ENCODE data around the gene OPN4.

OPN4 gene

DNA sequence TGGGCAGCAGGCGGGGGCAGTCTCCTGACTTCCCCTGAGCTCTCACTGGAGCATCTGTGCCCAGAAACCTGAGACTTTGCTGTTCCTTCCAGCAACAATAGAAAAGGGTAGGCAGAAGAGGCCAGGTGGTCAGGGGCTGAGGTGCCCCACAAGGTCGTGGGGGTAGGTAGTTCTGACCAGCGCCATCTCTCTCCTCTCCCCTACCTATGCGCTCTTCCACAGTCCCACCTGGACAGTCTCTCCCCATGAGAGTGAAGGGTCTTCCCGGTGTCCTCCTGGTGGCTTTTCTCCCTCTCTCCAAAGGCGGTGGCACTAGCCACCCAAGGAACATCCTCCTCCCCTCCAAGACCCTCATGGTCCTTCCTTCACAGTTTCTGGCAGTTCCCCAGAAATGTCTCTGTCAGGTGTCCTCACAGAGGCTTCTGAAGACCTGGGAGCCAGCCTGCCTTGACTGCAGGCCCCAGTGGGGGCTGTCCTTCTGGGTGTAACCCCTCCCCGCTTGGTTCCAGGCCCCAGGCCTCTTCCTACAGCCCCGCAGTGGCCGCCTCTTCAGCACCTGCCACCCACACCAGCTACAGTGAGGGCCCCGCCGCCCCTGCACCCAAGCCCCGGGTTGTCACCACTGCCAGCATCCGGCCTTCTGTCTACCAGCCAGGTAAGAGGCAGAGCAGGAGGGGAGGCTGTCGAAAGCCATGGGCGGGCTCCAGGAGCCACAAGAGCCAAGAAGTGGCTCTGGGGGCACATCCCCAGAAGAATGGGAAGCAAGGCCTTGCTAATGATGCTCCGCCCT lies 55.2 kb downstream of the OPN4 start:
- Histone ChIP-seq H3K27ac (ENCODE audit: low read length) (no peak overlapping the region), H3K4me1 (ENCODE audit: low read length) (peaks cover 3% of the 10 kb centered on the region; the same call in 1 of the 2 replicates), H3K9ac (ENCODE audit: low read length) (no peak overlapping the region), H3K27me3 (replicated peaks; ENCODE audit: insufficient read depth, low read length) (no peaks in the 10 kb centered on the region), H3K4me3 (ENCODE audit: low read length) (no peak overlapping the region), H3K36me3 (replicated peaks; ENCODE audit: insufficient read depth, low read length) (no peaks in the 10 kb centered on the region), H3F3A (ENCODE audit: insufficient read depth, low read length) (peaks cover 4% of the 10 kb centered on the region; the same call in 1 of the 2 replicates), H3K4me2 (ENCODE audit: low read depth, low read length) (no peak overlapping the region), H3K9me2 (replicated peaks; ENCODE audit: insufficient read depth, low read length) (no peaks in the 10 kb centered on the region), H3K79me2 (ENCODE audit: low read length) (no peaks in the 10 kb centered on the region), H3K9me3 (replicated peaks; ENCODE audit: insufficient read depth, low read length) (no peaks in the 10 kb centered on the region), H2AFZ (ENCODE audit: low read length) (no peak overlapping the region), H4K20me1 (ENCODE audit: insufficient read depth, low read length) (no peaks in the 10 kb centered on the region)
- no peak for DNase-seq
- no peak for TF ChIP-seq EZH2phosphoT487 (IDR thresholded peaks at IDR 0.05; ENCODE audit: low read length)

DNA sequence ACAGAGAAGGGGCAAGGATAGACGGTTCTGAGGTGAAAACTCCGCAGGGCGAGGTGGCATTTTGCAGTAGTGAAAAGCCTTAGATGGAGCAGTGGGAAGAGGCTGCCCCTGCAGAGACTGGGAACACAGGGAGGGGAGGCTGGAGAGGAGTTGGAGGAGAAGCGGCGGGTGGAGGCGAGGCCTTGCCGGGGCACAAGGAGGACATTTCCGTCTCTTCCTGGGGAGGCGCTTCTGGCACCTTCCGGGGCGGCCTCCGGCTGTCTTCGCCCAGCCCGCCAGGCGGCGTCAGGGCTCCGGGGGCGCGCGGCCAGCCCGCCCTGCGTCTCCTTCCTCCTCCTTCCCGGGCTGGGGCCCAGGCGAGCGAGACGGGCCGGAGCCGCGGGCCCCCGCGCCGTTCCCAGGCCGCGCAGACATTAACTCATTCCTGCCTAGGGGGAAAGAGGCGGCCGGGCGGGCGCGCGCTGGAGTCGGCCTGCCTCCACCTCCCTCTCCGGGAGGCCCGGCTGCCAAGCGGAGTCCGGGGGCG lies 56.7 kb downstream of the OPN4 start:
- TF ChIP-seq, protein P1, sequence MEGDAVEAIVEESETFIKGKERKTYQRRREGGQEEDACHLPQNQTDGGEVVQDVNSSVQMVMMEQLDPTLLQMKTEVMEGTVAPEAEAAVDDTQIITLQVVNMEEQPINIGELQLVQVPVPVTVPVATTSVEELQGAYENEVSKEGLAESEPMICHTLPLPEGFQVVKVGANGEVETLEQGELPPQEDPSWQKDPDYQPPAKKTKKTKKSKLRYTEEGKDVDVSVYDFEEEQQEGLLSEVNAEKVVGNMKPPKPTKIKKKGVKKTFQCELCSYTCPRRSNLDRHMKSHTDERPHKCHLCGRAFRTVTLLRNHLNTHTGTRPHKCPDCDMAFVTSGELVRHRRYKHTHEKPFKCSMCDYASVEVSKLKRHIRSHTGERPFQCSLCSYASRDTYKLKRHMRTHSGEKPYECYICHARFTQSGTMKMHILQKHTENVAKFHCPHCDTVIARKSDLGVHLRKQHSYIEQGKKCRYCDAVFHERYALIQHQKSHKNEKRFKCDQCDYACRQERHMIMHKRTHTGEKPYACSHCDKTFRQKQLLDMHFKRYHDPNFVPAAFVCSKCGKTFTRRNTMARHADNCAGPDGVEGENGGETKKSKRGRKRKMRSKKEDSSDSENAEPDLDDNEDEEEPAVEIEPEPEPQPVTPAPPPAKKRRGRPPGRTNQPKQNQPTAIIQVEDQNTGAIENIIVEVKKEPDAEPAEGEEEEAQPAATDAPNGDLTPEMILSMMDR (IDR thresholded peaks at IDR 0.05; ENCODE audit: low read length) = peak; percentile 71
- TF ChIP-seq EZH2 (optimal IDR thresholded peaks at IDR 0.05; ENCODE audit: low read depth, low read length) (no peak), EZH2phosphoT487 (IDR thresholded peaks at IDR 0.05; ENCODE audit: low read length) (no peak)
- Histone ChIP-seq H3F3A (ENCODE audit: insufficient read depth, low read length) (peaks cover 4% of the 10 kb centered on the region; the same call in 1 of the 2 replicates), H3K9me3 (replicated peaks; ENCODE audit: insufficient read depth, low read length) (no peaks in the 10 kb centered on the region), H3K79me2 (ENCODE audit: low read length) (no peaks in the 10 kb centered on the region), H3K4me3 (ENCODE audit: low read length) (peak overlapping the region; percentile 73), H2AFZ (ENCODE audit: low read length) (peak overlapping the region; percentile 98), H3K9ac (ENCODE audit: low read length) (peak overlapping the region; percentile 77), H3K9me2 (replicated peaks; ENCODE audit: insufficient read depth, low read length) (no peaks in the 10 kb centered on the region), H3K27me3 (replicated peaks; ENCODE audit: insufficient read depth, low read length) (no peaks in the 10 kb centered on the region), H3K4me2 (ENCODE audit: low read depth, low read length) (peak overlapping the region; percentile 59; the same call in 1 of the 2 replicates), H3K36me3 (replicated peaks; ENCODE audit: insufficient read depth, low read length) (no peaks in the 10 kb centered on the region), H3K4me1 (ENCODE audit: low read length) (peaks cover 9% of the 10 kb centered on the region; the same call in 1 of the 2 replicates), H4K20me1 (ENCODE audit: insufficient read depth, low read length) (no peaks in the 10 kb centered on the region), H3K27ac (ENCODE audit: low read length) (peak overlapping the region; percentile 49; the same call in 1 of the 2 replicates)
- peak; percentile 86 for DNase-seq

DNA sequence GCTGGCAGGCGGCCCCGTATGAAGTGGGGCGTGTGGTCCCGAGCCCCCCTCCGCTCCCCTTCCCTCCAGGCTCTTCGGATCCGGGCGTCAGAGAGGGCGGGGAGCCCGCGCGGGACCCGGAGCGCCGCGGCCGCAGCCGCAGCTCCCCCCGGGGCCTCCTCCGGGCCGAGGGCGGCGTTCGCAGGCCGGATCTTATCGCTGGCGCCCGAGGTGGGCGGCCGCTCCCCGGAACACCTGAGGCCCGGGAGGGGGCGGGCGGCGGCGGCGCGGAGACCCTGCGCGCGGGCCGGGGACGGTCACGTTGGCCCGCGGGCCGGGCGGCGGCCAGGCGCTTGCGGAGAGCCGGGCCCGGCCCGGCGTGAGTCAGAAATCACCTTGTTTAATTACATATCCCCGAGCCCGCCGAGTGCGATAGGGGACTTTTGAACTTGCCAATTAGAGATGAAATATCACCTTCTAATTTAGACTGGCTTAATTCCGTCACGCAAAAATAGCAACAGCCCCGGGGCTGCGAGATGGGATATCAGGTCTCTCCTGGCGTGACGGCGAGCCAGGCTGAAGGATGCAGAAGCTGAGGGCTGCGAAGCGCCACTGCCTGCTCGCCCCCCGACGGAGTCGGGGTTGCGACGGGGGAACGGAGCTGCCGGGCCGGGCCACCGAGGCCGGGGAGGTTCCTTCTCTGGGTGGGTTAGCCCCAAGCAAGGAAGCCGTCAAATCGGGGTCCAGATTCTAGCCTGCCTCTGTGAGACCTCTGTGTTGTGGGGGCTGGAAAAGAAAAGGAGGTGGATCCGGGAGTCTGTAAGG lies 57.4 kb downstream of the OPN4 start:
- H4K20me1 ChIP-seq (ENCODE audit: insufficient read depth, low read length) = no peaks in the 10 kb centered on the region
- H3K27me3 ChIP-seq (replicated peaks; ENCODE audit: insufficient read depth, low read length) = no peaks in the 10 kb centered on the region
- H3K9me2 ChIP-seq (replicated peaks; ENCODE audit: insufficient read depth, low read length) = no peaks in the 10 kb centered on the region
- peaks cover 4% of the 10 kb centered on the region; the same call in 1 of the 2 replicates for H3F3A ChIP-seq (ENCODE audit: insufficient read depth, low read length)
- no peaks in the 10 kb centered on the region for H3K36me3 ChIP-seq (replicated peaks; ENCODE audit: insufficient read depth, low read length)
- peak overlapping the region; percentile 79 for H3K9ac ChIP-seq (ENCODE audit: low read length)
- H2AFZ ChIP-seq (ENCODE audit: low read length) = peak overlapping the region; percentile 99
- peaks cover 9% of the 10 kb centered on the region; the same call in 1 of the 2 replicates for H3K4me1 ChIP-seq (ENCODE audit: low read length)
- H3K4me3 ChIP-seq (ENCODE audit: low read length) = peak overlapping the region; percentile 79
- no peaks in the 10 kb centered on the region for H3K9me3 ChIP-seq (replicated peaks; ENCODE audit: insufficient read depth, low read length)
- no peak for TF ChIP-seq EZH2 (optimal IDR thresholded peaks at IDR 0.05; ENCODE audit: low read depth, low read length)
- TF ChIP-seq EZH2phosphoT487 (IDR thresholded peaks at IDR 0.05; ENCODE audit: low read length) = no peak
- TF ChIP-seq, protein P1 (IDR thresholded peaks at IDR 0.05; ENCODE audit: low read length) = no peak
- DNase-seq = peak; percentile 45
- H3K27ac ChIP-seq (ENCODE audit: low read length) = peak overlapping the region; percentile 49; the same call in 1 of the 2 replicates
- peak overlapping the region; percentile 73 for H3K4me2 ChIP-seq (ENCODE audit: low read depth, low read length)
- H3K79me2 ChIP-seq (ENCODE audit: low read length) = no peaks in the 10 kb centered on the region

All from MM.1S (cell line).